ENCODE data around the gene LSAMP.

GRCh38 chr3:115804713-115805119, 640.6 kb downstream of the LSAMP start:
- TF ChIP-seq, protein P1, sequence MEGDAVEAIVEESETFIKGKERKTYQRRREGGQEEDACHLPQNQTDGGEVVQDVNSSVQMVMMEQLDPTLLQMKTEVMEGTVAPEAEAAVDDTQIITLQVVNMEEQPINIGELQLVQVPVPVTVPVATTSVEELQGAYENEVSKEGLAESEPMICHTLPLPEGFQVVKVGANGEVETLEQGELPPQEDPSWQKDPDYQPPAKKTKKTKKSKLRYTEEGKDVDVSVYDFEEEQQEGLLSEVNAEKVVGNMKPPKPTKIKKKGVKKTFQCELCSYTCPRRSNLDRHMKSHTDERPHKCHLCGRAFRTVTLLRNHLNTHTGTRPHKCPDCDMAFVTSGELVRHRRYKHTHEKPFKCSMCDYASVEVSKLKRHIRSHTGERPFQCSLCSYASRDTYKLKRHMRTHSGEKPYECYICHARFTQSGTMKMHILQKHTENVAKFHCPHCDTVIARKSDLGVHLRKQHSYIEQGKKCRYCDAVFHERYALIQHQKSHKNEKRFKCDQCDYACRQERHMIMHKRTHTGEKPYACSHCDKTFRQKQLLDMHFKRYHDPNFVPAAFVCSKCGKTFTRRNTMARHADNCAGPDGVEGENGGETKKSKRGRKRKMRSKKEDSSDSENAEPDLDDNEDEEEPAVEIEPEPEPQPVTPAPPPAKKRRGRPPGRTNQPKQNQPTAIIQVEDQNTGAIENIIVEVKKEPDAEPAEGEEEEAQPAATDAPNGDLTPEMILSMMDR (IDR thresholded peaks at IDR 0.05; ENCODE audit: insufficient read depth, low read length, poor library complexity, severe bottlenecking), result no peak
- TF ChIP-seq EZH2phosphoT487 (conservative IDR thresholded peaks at IDR 0.05; ENCODE audit: low read length), result no peak
